ENCODE measurements around the gene NPLOC4. TPM values are rescaled to one million over a fixed set of nuclear protein-coding genes. Genes with fewer than 3 reads are reported as not detected.
A peak's percentile ranks its signal among the peaks of the same experiment; 100 is the strongest.

NPLOC4 gene
- total RNA-seq, 1 experiment from 2014 or later = 79.7 TPM

- no peak for DNase-seq (ENCODE audit: low read depth)
Observed at GRCh38 chr17:81662002-81662401, 25.1 kb upstream of the NPLOC4 start.

GRCh38 chr17:81660441-81660840, 23.5 kb upstream of the NPLOC4 start:
- DNase-seq (ENCODE audit: low read depth) = no peak

- no peak for DNase-seq (ENCODE audit: low read depth)
Observed at GRCh38 chr17:81659038-81659437, 22.1 kb upstream of the NPLOC4 start.

GRCh38 chr17:81656835-81657234, 19.9 kb upstream of the NPLOC4 start:
- DNase-seq (ENCODE audit: low read depth) = no peak

DNA sequence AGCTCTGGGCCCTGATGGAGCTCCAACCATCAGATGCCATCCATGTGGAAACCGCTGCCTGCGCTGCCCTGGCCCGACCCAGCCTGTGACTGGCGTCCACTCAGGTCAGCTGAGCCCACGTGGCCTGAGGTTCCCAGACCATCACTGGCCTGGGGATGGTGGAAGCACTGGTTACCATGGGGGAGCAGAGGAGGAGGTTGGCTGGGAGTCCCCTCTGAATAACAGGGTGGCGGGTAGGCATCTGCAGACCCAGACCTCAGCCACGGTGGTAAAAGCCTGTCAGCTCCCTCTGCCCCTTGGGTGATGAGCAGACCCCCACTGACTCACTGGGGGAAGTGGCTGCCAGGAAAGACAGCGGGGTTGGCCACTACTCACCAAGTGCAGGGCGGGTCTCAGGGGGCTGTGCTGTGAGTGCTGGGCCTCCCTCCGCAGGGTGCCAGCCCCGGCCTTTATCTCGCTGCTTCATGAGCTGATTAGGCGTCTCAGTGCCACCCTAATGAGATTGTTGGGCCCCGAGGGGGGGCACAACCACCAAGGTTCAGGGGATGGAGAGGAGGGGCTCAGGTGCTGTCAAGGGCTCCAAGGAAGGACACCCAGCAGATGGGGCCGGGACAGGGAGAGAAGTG, 19.3 kb upstream of the NPLOC4 start, which contains the start of gene PDE6G:
TSS of gene PDE6G (minus strand) at position 425 of the 626 bp plus-strand sequence. CDS start 3,237 bp downstream, outside the sequence.
- DNase-seq (ENCODE audit: low read depth) = no peak

GRCh38 chr17:81655378-81656117, 18.6 kb upstream of the NPLOC4 start:
- DNase-seq (ENCODE audit: low read depth) = no peak

- no peak for DNase-seq (ENCODE audit: low read depth)
Observed at GRCh38 chr17:81652906-81653771, 16.2 kb upstream of the NPLOC4 start.

DNA sequence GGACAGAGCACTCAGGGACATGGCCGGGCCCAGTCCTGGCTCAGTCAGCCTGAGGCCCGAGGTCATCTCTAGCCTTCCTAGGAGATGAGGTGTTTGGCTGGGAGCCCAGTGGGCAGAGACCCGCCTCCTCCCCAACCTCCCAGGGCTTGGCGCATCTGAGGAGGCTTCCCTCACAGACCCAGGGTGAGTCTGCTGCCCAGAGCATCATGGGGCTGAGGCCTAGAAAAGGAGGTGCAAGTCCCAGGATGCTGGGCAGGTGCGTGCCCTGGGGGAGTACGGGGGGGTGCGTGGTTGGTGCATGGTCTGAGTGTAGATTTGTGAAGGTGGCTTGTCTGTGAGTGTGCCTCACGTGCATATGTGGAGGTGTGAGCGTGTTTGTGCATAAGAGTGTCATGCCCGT, 14.8 kb upstream of the NPLOC4 start:
- DNase-seq (ENCODE audit: low read depth) = peak; percentile 96

GRCh38 chr17:81650951-81651350, 14.0 kb upstream of the NPLOC4 start:
- DNase-seq (ENCODE audit: low read depth) = no peak

- no peak for DNase-seq (ENCODE audit: low read depth)
Observed at GRCh38 chr17:81648707-81649085, 11.8 kb upstream of the NPLOC4 start.

GRCh38 chr17:81648013-81648706, 11.2 kb upstream of the NPLOC4 start:
- no peak for DNase-seq (ENCODE audit: low read depth)

DNA sequence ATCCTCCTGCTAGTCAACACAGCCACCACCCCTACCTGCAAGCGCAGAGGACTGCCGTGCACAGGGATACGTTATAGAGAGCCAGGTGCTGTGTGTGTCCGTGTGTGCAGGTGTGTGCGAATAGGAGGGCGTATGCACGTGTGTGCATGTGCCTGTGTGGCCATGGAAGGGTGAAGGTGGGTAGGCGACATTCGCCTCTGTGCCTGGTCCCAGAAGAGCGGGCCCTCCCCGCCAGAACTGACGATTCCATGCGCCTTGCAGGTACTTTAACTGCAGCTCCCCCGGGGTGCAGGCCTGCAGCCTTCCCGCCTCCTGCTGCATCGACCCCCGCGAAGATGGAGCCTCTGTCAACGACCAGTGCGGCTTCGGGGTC, 10.7 kb upstream of the NPLOC4 start:
- DNase-seq (ENCODE audit: low read depth) = no peak

- DNase-seq (ENCODE audit: low read depth) = no peak
Observed at GRCh38 chr17:81646869-81647600, 10.1 kb upstream of the NPLOC4 start.

- no peak for DNase-seq (ENCODE audit: low read depth)
Observed at GRCh38 chr17:81644976-81645952, 8.4 kb upstream of the NPLOC4 start.

DNA sequence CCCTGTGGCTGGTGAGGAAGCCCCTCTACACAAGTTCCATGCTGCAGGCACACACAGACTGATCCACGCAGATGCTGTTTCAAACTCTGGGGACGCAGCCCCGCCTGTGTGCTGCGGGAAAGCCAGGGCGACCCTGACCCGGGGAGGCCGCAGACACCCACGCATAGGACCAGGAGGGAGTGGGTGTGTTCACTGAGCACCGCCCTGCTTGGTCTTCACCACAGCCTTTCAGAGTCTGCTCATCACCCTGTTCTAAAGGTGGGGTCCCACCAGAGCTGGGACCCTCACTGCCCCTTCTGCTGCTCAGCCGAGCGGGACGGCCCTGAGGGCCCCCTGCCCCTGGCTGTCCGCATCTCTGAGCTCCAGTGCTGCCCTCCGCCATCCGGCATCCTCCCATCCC, 7.6 kb upstream of the NPLOC4 start:
- no peak for DNase-seq (ENCODE audit: low read depth)

DNA sequence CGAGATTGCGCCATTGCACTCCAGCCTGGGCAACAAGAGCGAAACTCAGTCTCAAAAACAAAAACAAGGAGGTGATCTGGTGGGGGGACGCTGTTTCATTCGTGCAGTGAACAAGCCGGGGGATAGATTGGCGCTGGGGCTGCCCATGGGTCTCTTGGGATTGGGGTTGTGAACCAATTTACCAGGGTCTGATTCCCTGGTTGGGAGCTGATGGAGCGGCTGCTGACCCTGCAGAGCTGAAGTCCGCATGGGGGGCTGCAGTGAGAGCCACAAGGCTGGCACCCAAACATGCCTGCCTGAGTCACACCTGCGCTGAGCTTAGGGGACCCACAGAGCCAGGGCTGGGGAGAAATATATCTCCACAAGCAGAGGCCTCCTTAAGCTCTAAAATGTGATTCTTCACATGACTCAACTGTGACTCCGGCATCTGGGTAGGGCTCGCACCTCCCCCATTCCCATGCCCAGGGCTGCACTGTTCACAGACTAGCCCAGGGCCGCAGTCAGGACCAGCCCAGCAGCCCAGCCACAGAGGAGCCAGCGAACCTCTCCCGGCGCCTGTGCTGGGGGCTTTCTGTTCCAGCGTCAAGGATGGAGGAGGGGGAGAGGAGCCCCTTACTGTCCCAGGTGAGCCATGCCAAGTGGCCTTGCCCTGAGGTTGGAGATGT, 5.0 kb upstream of the NPLOC4 start:
- DNase-seq (ENCODE audit: low read depth) = peak; percentile 77

DNA sequence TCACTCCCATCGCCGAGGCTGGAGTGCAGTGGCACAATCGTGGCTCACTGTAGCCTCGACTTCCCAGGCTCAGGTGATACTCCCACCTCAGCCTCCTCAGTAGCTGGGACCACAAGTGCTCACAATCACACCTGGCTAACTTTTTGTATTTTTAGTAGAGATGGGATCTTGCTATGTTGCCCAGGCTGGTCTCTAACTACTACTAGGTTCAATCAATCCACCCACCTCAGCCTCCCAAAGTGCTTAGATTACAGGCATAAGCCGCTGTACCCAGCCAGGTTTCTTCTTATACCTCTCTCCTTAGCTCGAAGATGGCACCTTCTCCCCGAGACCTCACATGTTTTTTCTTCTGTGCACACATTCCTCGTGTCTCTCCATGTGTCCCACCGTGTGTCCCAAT, 3.1 kb upstream of the NPLOC4 start:
- DNase-seq (ENCODE audit: low read depth) = no peak

DNA sequence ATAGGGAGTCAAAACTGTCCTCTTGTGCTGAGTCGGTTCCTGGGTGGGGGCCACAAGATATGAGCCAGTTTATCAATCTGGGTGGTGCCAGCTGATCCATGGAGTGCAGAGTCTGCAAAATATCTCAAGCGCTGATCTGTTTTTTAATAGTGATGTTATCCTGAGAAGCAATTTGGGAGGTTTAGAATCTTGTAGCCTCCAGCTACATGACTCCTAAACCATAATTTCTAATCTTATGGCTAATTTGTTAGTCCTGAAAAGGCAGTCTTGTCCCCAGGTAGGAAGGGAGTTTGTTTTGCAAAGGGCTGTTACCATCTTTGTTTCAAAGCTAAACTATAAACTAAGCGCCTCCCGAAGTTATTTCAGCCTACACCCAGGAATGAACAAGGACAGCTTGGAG, 1.8 kb upstream of the NPLOC4 start:
- DNase-seq (ENCODE audit: low read depth) = no peak

DNA sequence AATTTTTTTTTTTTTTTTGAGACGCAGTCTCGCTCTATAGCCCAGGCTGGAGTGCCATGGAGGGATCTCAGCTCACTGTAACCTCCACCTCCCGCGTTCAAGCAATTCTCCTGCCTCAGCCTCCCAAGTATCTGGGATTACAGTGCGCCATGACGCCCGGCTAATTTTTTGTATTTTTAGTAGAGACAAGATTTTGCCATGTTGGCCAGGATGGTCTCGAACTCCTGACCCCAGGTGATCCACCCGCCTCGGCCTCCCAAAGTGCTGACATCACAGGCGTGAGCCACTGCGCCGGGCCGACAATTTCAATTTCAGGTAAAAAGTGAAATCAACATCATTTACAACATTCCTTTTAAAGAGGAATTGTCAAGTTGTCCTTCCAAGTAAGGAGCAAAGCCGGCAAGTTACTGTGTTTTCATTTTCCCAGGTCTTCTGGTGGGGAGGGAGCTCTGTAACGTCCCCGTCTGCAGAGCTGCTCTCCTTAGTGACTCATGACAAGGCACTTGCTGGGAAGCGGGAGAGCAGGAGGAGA, 873 bp downstream of the NPLOC4 start:
- DNase-seq (ENCODE audit: low read depth) = peak; percentile 66
